Right atrium auricular region (tissue), 2 donors: ENCODE data around the gene CCDC24. TPM values are rescaled to one million over a fixed set of nuclear protein-coding genes. Genes with fewer than 3 reads are reported as not detected.

ENCODE experiments used
- DNase-seq: peaks from one replicate; pipeline ENCODE4 v3.0.0-alpha.2; 2019; ENCODE audit warnings: low spot score
- H3K27ac ChIP-seq, 2 donors: fragments of 200-600 bp; sonication (generic); 1 replicate in 1 of 2; 2 replicates in 1 of 2; pipeline ENCODE4 v1.5.1; 2016 to 2019
- H3K27me3 ChIP-seq, 2 donors: fragments of 200-600 bp; sonication (generic); one replicate each; pipeline versions ENCODE4 v1.5.1 to v1.6.0; 2017 to 2019
- H3K36me3 ChIP-seq: fragments of 200-600 bp; sonication (generic); one replicate; pipeline ENCODE4 v1.5.1; 2016
- H3K4me1 ChIP-seq, 2 donors: fragments of 200-600 bp; sonication (generic); one replicate each; pipeline versions ENCODE4 v1.5.1 to v1.6.0; 2017 to 2019
- H3K4me3 ChIP-seq, 2 donors: fragments of 200-600 bp; sonication (generic); 1 replicate in 1 of 2; 2 replicates in 1 of 2; pipeline ENCODE4 v1.5.1; 2017 to 2019; ENCODE audit warnings: mild to moderate bottlenecking in 1 of 2, moderate library complexity in 1 of 2
- H3K9me3 ChIP-seq, 2 donors: fragments of 200-600 bp; sonication (generic); one replicate each; pipeline ENCODE4 v1.5.1; 2019
- CTCF ChIP-seq, 2 donors: fragments of 200-600 bp; sonication (generic); IDR thresholded peaks; one replicate each; pipeline ENCODE4 v1.5.1; 2019; ENCODE audit warnings: antibody characterized with exemption in 2 of 2
- total RNA-seq, 2 donors: library from RNA; depleted of rRNA; stranded (reverse); fragments of >200 nt; gene quantifications; one replicate each; pipeline ENCODE4 v1.1.0, GENCODE V29; 2016

CCDC24 gene
- total RNA-seq, 2 donors from 2014 or later: 1.6 to 2.0 TPM

GRCh38 chr1:43953361-43953760, 38.0 kb upstream of the CCDC24 start:
- no peaks in the 10 kb centered on the region for H3K27me3 ChIP-seq
- no peaks in the 10 kb centered on the region for H3K9me3 ChIP-seq
- no peak overlapping the region for H3K4me3 ChIP-seq
- H3K4me1 ChIP-seq: peaks cover 0 to 8% of the 10 kb centered on the region in 2 donors
- H3K36me3 ChIP-seq: peaks cover 27% of the 10 kb centered on the region
- H3K27ac ChIP-seq: no peak overlapping the region
- no peak for TF ChIP-seq CTCF (IDR thresholded peaks at IDR 0.05)
- DNase-seq: no peak

- TF ChIP-seq CTCF (IDR thresholded peaks at IDR 0.05): no peak
- peaks cover 33% of the 10 kb centered on the region for H3K36me3 ChIP-seq
- H3K4me3 ChIP-seq: no peak overlapping the region
- peaks cover 0 to 1% of the 10 kb centered on the region in 2 donors for H3K4me1 ChIP-seq
- H3K27me3 ChIP-seq: no peaks in the 10 kb centered on the region
- no peaks in the 10 kb centered on the region for H3K9me3 ChIP-seq
- no peak for DNase-seq
- no peak overlapping the region for H3K27ac ChIP-seq
Measured at GRCh38 chr1:43954036-43954435, 37.4 kb upstream of the CCDC24 start.

- Histone ChIP-seq H3K36me3 (peaks cover 47% of the 10 kb centered on the region), H3K9me3 (no peaks in the 10 kb centered on the region), H3K27me3 (no peaks in the 10 kb centered on the region), H3K4me1 (no peaks in the 10 kb centered on the region), H3K27ac (no peak overlapping the region), H3K4me3 (no peak overlapping the region)
- DNase-seq: no peak
- no peak for TF ChIP-seq CTCF (IDR thresholded peaks at IDR 0.05)
Measured at GRCh38 chr1:43956234-43956633, 35.2 kb upstream of the CCDC24 start.

GRCh38 chr1:43957407-43958040, 33.9 kb upstream of the CCDC24 start:
- DNase-seq: no peak
- H3K27ac ChIP-seq: no peak overlapping the region

DNA sequence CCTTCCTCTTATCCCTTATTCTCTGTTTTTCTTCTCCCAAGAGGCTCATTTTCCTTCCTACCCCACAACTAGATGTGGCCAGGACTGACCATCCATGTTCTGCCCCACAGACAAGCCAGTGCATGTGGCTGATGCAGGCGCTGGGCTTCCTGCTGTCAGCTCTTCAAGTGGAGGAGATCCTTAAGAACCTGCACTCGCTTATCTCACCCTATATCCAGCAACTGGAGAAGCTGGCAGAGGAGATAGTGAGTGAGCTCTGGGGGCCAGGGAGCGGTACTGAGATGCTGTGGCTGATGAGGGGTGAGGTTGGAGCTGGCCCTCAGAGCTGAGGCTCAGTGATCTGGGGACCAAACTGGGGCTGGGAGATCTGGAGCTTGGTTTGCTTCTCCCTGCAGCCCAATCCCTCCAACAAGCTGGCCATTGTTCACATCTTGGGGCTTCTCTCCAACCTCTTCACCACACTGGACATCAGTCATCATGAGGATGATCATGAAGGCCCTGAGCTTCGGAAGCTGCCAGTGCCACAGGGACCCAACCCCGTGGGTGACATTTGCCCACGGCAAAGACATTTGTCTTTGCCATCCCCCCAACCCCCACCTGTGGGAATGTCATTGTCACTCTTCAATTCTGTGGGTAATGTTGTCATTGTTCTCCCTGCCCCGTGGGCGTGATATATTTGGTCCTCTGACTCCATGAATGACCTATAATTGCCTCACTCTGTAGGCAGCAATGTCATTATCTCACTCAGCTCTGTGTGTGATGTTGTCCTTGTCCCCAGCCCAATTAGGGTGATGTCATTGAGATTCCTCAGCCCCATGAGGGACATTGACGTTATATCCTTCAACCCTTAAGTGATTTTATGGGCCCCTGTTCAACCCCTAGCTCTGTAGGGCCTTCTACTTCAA, 32.8 kb upstream of the CCDC24 start:
- Histone ChIP-seq H3K4me3 (no peak overlapping the region), H3K36me3 (peaks cover 54% of the 10 kb centered on the region), H3K4me1 (no peaks in the 10 kb centered on the region), H3K9me3 (no peaks in the 10 kb centered on the region), H3K27me3 (no peaks in the 10 kb centered on the region), H3K27ac (no peak overlapping the region)
- DNase-seq: no peak
- TF ChIP-seq CTCF (IDR thresholded peaks at IDR 0.05): no peak

More at GRCh38 chr1:43957407-43958040, 33.9 kb upstream of the CCDC24 start:
- TF ChIP-seq CTCF (IDR thresholded peaks at IDR 0.05): no peak
- Histone ChIP-seq H3K27me3 (no peaks in the 10 kb centered on the region), H3K4me1 (no peaks in the 10 kb centered on the region), H3K4me3 (no peak overlapping the region), H3K36me3 (peaks cover 54% of the 10 kb centered on the region), H3K9me3 (no peaks in the 10 kb centered on the region)
